ENCODE data around the gene DLGAP3.
"Not testable (repeated sequence)": the region's sequence is repeated elsewhere in the genome, so short reads cannot be mapped to it uniquely, and the experiment has no call there.

Gene DLGAP3, protein sequence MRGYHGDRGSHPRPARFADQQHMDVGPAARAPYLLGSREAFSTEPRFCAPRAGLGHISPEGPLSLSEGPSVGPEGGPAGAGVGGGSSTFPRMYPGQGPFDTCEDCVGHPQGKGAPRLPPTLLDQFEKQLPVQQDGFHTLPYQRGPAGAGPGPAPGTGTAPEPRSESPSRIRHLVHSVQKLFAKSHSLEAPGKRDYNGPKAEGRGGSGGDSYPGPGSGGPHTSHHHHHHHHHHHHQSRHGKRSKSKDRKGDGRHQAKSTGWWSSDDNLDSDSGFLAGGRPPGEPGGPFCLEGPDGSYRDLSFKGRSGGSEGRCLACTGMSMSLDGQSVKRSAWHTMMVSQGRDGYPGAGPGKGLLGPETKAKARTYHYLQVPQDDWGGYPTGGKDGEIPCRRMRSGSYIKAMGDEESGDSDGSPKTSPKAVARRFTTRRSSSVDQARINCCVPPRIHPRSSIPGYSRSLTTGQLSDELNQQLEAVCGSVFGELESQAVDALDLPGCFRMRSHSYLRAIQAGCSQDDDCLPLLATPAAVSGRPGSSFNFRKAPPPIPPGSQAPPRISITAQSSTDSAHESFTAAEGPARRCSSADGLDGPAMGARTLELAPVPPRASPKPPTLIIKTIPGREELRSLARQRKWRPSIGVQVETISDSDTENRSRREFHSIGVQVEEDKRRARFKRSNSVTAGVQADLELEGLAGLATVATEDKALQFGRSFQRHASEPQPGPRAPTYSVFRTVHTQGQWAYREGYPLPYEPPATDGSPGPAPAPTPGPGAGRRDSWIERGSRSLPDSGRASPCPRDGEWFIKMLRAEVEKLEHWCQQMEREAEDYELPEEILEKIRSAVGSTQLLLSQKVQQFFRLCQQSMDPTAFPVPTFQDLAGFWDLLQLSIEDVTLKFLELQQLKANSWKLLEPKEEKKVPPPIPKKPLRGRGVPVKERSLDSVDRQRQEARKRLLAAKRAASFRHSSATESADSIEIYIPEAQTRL

GRCh38 chr1:34929497-34929852 lies at the start of gene DLGAP3:
Gene DLGAP3, minus strand, starts transcription at chr1:34929650. Its CDS starts 24,267 bp downstream, at chr1:34905383.
- no peak for DNase-seq (ENCODE audit: low spot score)

- no peak for DNase-seq (ENCODE audit: low spot score)
These were observed 49.5 kb upstream of the DLGAP3 start for GRCh38 chr1:34978921-34979320.

GRCh38 chr1:34977858-34978257 lies 48.4 kb upstream of the DLGAP3 start:
- no peak for DNase-seq (ENCODE audit: low spot score)

DNA sequence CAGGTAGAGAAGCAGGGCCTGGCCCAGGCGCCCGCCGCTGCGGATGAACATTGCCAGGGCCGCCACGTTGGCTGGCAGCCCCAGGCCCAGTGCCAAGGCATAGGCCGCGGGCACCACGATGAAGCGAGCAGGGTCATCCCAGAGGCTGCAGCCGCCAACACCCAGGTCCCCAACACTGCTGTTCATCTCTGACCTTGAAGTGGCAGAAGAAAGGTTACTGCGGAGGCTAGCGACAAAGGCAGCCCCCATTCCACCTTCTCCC lies 47.7 kb upstream of the DLGAP3 start:
- DNase-seq (ENCODE audit: low spot score), result no peak

- DNase-seq (ENCODE audit: low spot score), result no peak
These were observed 47.1 kb upstream of the DLGAP3 start for GRCh38 chr1:34976384-34977209.

DNA sequence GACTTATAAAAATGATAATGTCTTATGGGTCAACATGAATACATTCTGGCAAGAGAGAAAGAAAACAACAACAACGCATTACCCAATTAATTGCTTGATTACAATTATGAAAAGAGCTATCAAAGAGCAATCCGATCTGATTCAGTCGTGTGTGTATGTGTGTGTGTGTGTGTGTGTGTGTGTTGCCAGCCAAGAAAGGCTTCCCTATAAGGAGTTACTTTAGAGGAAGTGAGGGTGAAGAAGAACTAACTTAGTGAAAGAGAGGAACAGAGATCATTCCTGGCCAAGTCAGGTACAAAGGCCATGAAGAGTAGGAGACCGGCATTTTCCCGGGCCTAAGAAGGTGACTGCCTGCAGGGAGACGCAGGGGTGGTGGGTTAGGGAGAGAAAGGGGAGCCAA lies 46.3 kb upstream of the DLGAP3 start:
- no peak for DNase-seq (ENCODE audit: low spot score)

DNA sequence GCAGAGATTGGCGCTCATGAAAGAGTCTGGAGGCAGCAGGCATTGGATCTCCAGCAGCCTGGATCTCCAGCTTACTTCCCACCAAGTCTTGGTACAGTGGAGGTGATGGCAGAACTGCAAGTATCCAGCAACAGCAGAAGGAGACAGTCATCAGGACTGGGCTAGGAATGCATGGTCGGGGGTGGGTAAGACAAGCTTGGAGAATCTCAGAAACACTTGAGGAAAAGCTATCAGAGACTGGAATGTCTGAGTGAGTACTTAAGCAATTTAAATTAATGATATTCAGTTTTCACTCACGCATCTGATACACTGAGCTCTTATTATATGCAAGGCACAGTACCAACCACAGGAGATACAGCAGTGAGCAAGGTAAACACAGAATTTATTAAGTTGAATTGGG lies 45.9 kb upstream of the DLGAP3 start:
- DNase-seq (ENCODE audit: low spot score), result no peak

DNA sequence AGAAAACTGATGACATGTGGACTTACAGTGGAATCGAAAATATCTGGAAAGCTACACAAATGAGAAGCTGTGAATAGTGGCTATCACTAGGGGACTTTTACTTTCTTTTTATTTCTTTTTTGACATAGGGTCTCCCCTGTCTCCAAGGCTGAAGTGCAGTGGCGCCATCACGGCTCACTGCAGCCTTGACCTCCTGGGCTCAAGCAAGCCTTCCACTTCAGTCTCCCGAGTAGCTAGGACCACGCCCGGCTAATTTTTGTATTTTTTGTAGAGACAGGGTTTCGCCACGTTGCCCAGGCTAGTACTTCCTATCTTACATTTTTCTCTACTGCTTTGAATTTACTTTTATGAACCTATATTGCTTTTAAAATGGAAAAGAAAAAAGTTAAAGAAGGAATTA lies 45.2 kb upstream of the DLGAP3 start:
- no peak for DNase-seq (ENCODE audit: low spot score)

- DNase-seq (ENCODE audit: low spot score), result no peak
These were observed 43.9 kb upstream of the DLGAP3 start for GRCh38 chr1:34973326-34973725.

DNA sequence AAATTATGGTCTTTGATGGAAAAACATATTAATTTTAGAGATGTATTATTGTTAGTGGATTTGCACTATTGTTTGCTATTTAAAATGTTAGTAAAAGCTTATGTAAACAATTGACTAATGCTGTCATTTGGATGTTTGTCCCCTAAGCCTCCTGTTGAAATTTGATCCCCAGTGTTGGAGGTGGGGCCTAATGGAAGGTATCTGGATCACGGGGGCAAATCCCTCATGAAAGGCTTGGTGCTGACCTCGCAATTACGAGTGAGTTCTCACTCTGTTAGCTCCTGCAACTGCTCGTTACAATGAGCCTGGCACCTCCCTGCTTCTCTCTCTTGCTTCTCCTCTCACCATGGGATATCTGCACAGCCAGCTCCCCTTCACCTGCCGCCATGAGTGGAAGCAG lies 41.4 kb upstream of the DLGAP3 start:
- peak; percentile 71 for DNase-seq (ENCODE audit: low spot score)

DNA sequence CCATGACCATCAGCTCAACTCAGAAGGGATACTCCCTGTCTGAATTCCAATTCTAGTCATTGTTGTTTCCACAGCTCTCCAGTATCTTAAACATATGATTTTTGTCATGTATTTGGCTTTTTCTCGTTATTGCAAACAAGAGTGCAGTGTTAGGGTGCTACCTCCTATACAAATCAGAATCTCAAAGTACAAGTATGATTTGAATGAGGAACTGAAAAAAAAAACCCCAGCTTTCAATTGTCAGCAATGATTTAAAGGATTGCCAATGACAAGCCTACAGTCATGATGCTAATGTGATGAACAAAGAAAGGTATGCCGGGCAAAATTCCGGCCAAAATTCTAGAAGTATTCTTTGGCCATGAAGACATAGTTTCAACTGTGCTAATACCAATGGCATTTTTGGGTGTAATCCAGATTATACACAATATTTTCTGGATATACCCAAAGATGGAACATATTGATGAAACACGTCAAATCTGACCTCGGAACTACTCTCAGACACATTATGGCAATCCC lies 40.8 kb upstream of the DLGAP3 start:
- DNase-seq (ENCODE audit: low spot score), result no peak

DNA sequence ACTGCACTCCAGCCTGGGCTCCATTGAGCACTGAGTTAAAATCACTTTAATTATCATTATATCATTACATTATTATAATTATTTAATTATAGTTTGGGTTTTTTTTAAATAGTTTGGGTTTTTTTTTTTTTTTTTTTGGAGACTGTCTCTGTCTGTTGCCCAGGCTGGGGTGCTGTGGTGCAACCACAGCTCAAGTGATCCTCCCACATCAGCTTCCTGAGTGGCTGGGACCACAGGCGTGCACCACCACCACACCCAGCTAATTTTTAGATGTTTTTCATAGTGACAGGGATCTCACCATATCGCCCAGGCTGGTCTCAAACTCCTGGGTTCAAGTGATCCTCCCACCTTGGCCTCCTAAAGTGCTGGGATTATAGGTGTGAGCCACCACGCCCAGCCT lies 38.8 kb upstream of the DLGAP3 start:
- DNase-seq (ENCODE audit: low spot score), result not testable (repeated sequence)

- not testable (repeated sequence) for DNase-seq (ENCODE audit: low spot score)
These were observed 38.2 kb upstream of the DLGAP3 start for GRCh38 chr1:34967672-34968071.

- no peak for DNase-seq (ENCODE audit: low spot score)
These were observed 36.1 kb upstream of the DLGAP3 start for GRCh38 chr1:34965597-34965996.

GRCh38 chr1:34950428-34950827 lies 21.0 kb upstream of the DLGAP3 start:
- DNase-seq (ENCODE audit: low spot score), result no peak

- DNase-seq (ENCODE audit: low spot score), result not testable (repeated sequence)
These were observed 19.3 kb upstream of the DLGAP3 start for GRCh38 chr1:34948739-34949138.

DNA sequence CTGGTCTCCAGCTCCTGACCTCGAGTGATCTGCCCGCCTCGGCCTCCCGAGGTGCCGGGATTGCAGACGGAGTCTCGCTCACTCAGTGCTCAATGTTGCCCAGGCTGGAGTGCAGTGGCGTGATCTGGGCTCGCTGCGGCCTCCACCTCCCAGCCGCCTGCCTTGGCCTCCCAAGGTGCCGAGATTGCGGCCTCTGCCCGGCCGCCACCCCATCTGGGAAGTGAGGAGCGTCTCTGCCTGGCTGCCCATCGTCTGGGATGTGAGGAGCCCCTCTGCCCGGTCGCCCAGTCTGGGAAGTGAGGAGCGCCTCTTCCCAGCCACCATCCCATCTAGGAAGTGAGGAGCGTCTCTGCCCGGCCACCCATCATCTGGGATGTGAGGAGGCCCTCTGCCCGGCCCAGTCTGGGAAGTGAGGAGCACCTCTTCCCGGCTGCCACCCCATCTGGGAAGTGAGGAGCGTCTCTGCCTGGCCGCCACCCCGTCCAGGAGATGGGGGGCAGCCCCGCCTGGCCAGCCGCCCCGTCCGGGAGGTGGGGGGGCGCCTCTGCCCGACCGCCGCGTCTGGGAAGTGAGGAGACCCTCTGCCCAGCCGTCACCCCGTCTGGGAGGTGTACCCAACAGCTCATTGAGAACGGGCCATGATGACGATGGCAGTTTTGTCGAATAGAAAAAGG lies 18.3 kb upstream of the DLGAP3 start:
- DNase-seq (ENCODE audit: low spot score), result not testable (repeated sequence)

GRCh38 chr1:34946211-34946610 lies 16.8 kb upstream of the DLGAP3 start:
- DNase-seq (ENCODE audit: low spot score), result no peak

DNA sequence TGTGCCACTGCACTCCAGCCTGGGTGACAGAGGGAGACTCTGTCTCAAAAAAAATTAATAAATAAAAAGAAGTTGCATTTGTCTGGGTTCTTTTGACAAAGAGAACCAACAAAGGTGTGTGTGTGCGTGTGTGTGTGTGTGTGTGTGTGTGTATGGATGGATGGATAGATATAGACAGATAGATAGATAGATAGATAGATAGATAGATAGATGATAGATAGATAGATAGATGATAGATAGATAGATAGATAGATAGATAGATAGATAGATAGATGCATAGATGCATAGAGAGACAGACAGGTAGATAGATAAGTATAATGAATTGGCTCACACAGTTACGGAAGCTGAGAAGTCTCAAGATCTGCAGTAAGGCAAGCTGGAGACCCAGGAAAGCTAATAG lies 12.3 kb upstream of the DLGAP3 start:
- DNase-seq (ENCODE audit: low spot score), result not testable (repeated sequence)

DNA sequence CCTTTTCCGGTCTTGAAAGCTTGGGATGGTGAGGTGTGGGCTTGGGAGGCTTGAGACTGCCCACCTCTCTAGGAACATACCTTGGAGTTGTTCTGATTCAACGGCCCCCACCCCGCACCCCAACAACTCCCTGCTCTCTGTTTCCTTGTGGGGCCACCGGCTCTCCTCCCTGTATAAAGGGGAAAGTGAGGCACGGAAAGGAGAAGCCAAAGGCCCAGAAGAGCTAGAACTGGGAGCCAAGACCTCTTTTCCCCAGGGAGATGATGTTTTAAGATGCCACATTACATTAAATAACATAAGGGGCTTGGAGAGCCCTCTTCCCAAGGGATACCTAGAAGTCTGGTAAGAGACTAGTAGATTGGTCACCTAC lies 1.2 kb upstream of the DLGAP3 start:
- no peak for DNase-seq (ENCODE audit: low spot score)

- no peak for DNase-seq (ENCODE audit: low spot score)
These were observed 627 bp upstream of the DLGAP3 start for GRCh38 chr1:34929853-34930701.
